Lower lobe of right lung (tissue), 2 donors: ENCODE results near the gene TRIM43. TPM values are rescaled to one million over a fixed set of nuclear protein-coding genes. Genes with fewer than 3 reads are reported as not detected.
"Not testable (repeated sequence)": the region's sequence is repeated elsewhere in the genome, so short reads cannot be mapped to it uniquely, and the experiment has no call there.

ENCODE experiments used
- ATAC-seq, 2 donors: fragments of 200-7000 bp; cut with Tn5 transposase; one replicate each; pipeline ENCODE4 v1.9.1; 2020 to 2022; ENCODE audit warnings: mild to moderate bottlenecking in 2 of 2, moderate library complexity in 2 of 2
- DNase-seq: peaks from one replicate; pipeline ENCODE4 v3.0.0-alpha.2; 2020
- H3K27ac ChIP-seq: fragments of 200-600 bp; one replicate; pipeline ENCODE4 v1.8.0; 2022
- H3K27me3 ChIP-seq: fragments of 200-600 bp; one replicate; pipeline ENCODE4 v1.8.0; 2022; ENCODE audit warnings: low read depth
- H3K36me3 ChIP-seq: fragments of 200-600 bp; one replicate; pipeline ENCODE4 v1.8.0; 2022; ENCODE audit warnings: mild to moderate bottlenecking
- H3K4me1 ChIP-seq: fragments of 200-600 bp; one replicate; pipeline ENCODE4 v1.8.0; 2022
- H3K4me3 ChIP-seq: fragments of 200-600 bp; one replicate; pipeline ENCODE4 v1.8.0; 2022; ENCODE audit warnings: mild to moderate bottlenecking
- H3K9me3 ChIP-seq: fragments of 200-600 bp; one replicate; pipeline ENCODE4 v1.8.0; 2022
- intact Hi-C: fragments of 100-400 bp; cut with DNase I; formaldehyde crosslinking; loops from one replicate; pipeline ENCODE4 v1.11.0; 2022
- total RNA-seq: library from RNA; stranded (reverse); fragmentation: NEBNext Ultra II Directional; extraction: Animal tissue kit (Norgen Biotek cat#: 25700); gene quantifications from one replicate; pipeline ENCODE4 v1.2.1, GENCODE V29; 2021
- TF ChIP-seq, protein P1 (sequence below): fragments of 200-600 bp; IDR thresholded peaks from one replicate; pipeline ENCODE4 v1.8.0; 2022; ENCODE audit warnings: antibody characterized with exemption, mild to moderate bottlenecking
- donor health status: DM: no; HTN: yes; CAD: no; lungs with severe emphysema.

The TRIM43 gene
- total RNA-seq, 1 donor from 2014 or later, result not detected

- DNase-seq, result no peak
- no peak for ATAC-seq
- Histone ChIP-seq H3K4me3 (no peak overlapping the region), H3K27me3 (peaks cover 3% of the 10 kb centered on the region), H3K36me3 (no peaks in the 10 kb centered on the region), H3K27ac (no peak overlapping the region), H3K9me3 (no peaks in the 10 kb centered on the region), H3K4me1 (no peaks in the 10 kb centered on the region)
- TF ChIP-seq, protein P1, sequence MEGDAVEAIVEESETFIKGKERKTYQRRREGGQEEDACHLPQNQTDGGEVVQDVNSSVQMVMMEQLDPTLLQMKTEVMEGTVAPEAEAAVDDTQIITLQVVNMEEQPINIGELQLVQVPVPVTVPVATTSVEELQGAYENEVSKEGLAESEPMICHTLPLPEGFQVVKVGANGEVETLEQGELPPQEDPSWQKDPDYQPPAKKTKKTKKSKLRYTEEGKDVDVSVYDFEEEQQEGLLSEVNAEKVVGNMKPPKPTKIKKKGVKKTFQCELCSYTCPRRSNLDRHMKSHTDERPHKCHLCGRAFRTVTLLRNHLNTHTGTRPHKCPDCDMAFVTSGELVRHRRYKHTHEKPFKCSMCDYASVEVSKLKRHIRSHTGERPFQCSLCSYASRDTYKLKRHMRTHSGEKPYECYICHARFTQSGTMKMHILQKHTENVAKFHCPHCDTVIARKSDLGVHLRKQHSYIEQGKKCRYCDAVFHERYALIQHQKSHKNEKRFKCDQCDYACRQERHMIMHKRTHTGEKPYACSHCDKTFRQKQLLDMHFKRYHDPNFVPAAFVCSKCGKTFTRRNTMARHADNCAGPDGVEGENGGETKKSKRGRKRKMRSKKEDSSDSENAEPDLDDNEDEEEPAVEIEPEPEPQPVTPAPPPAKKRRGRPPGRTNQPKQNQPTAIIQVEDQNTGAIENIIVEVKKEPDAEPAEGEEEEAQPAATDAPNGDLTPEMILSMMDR, result no peak
- intact Hi-C loops, result no loop called here
Measured at GRCh38 chr2:95575857-95576256, 15.9 kb upstream of the TRIM43 start.

DNA sequence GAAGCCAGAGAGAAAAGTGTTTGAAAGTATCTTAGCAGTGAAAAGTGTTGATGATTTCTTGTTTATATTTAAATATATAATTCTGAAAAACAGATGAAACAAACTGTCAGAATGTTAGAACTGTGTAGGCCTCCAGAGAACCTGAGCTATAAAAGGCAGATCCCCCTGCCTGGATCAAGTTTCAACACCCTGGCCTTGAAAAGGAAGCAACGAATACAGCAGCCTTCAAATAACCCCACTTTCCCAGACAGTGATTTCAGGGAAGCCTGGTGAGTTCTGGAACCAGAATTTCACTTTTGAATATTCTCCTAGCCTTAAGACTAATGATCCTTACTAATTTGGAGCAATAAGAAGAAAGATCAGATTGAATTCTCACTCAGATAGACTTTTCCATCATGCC lies 13.3 kb upstream of the TRIM43 start:
- no peaks in the 10 kb centered on the region for H3K36me3 ChIP-seq
- ATAC-seq (no peak), DNase-seq (no peak)
- no peaks in the 10 kb centered on the region for H3K9me3 ChIP-seq
- intact Hi-C loops, result no loop called here
- TF ChIP-seq, protein P1, result no peak
- H3K27me3 ChIP-seq, result peaks cover 3% of the 10 kb centered on the region
- H3K4me1 ChIP-seq, result no peaks in the 10 kb centered on the region
- H3K27ac ChIP-seq, result no peak overlapping the region
- H3K4me3 ChIP-seq, result no peak overlapping the region

- H3K27ac ChIP-seq, H3K4me3 ChIP-seq, H3K4me1 ChIP-seq, DNase-seq, ATAC-seq, H3K36me3 ChIP-seq, intact Hi-C loops, H3K27me3 ChIP-seq, H3K9me3 ChIP-seq: not testable (repeated sequence)
Measured at GRCh38 chr2:95583545-95583944, 8.3 kb upstream of the TRIM43 start.

GRCh38 chr2:95584321-95584720 lies 7.5 kb upstream of the TRIM43 start:
- H3K27ac ChIP-seq, H3K4me3 ChIP-seq, DNase-seq, H3K9me3 ChIP-seq, H3K36me3 ChIP-seq, H3K4me1 ChIP-seq, H3K27me3 ChIP-seq, ATAC-seq, intact Hi-C loops: not testable (repeated sequence)

DNA sequence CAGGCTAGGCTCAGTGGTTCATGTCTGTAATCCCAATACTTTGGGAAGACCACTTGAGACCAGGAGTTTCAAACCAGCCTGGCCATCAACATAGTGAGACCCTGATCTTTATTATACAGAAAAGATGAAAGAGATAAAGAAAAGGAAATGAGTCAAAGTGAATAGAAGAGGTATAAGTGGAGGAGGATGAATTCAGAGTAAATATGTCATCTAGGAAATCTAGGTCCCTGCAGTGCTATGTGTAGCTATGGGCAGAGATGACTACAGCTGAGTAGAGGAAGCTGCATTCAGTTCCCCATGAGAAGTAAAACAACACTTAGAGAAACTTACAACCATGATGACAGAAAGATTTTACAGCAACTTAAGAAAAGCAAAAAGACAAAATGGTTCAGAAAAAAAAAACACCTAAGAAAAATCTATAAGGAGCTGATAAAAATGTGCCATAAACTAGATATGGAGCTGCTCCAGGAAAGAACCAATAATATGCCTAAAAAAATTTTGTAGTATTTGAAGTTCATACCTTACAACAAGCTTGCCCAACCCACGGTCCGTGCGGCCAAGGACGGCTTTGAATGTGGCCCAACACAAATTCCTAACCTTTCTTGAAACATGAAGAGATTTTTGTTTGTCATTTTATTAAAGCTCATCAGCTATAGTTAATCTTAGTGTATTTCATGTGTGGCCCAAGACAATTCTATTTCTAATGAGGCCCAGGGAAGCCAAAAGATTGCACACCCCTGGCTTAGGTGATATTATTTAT lies 1.8 kb upstream of the TRIM43 start:
- H3K36me3 ChIP-seq, H3K4me3 ChIP-seq, H3K4me1 ChIP-seq, H3K9me3 ChIP-seq, H3K27ac ChIP-seq, H3K27me3 ChIP-seq, ATAC-seq, intact Hi-C loops: not testable (repeated sequence)
- peak; percentile 36 for DNase-seq

GRCh38 chr2:95592973-95593372 lies 1.2 kb downstream of the TRIM43 start:
- DNase-seq, H3K4me3 ChIP-seq, H3K36me3 ChIP-seq, H3K27ac ChIP-seq, ATAC-seq, H3K9me3 ChIP-seq, H3K27me3 ChIP-seq, intact Hi-C loops, H3K4me1 ChIP-seq: not testable (repeated sequence)

DNA sequence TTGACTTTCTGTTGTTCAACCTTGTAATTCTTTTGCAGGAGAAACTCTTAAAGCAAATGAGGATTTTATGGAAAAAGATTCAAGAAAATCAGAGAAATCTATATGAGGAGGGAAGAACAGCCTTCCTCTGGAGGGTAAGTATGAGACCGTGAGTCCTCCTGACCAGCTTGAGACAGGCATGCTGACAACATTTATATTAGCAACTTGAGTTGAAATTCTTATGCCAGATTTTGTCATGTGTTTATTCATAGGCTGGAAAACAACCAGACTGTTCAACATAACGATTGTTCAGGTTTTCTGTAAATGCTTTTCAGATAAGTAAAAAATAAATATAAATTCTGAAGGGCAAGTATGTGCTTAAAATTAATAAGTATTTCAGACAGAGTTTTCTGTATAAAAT lies 3.2 kb downstream of the TRIM43 start:
- H3K4me1 ChIP-seq, DNase-seq, H3K36me3 ChIP-seq, H3K4me3 ChIP-seq, ATAC-seq, H3K27ac ChIP-seq, intact Hi-C loops, H3K27me3 ChIP-seq, H3K9me3 ChIP-seq: not testable (repeated sequence)

- H3K9me3 ChIP-seq, H3K27ac ChIP-seq, H3K36me3 ChIP-seq, H3K27me3 ChIP-seq, H3K4me1 ChIP-seq, intact Hi-C loops, ATAC-seq, DNase-seq, H3K4me3 ChIP-seq: not testable (repeated sequence)
Measured at GRCh38 chr2:95601301-95601700, 9.5 kb downstream of the TRIM43 start.

GRCh38 chr2:95602146-95602545 lies 10.3 kb downstream of the TRIM43 start:
- ATAC-seq, intact Hi-C loops: not testable (repeated sequence)

GRCh38 chr2:95608356-95608755 lies 16.6 kb downstream of the TRIM43 start:
- H3K4me1 ChIP-seq, ATAC-seq, H3K36me3 ChIP-seq, H3K9me3 ChIP-seq, intact Hi-C loops, DNase-seq, H3K4me3 ChIP-seq, H3K27ac ChIP-seq, H3K27me3 ChIP-seq: not testable (repeated sequence)

More at GRCh38 chr2:95602146-95602545, 10.3 kb downstream of the TRIM43 start:
- H3K9me3 ChIP-seq, H3K27ac ChIP-seq, H3K36me3 ChIP-seq, H3K4me3 ChIP-seq, H3K4me1 ChIP-seq, H3K27me3 ChIP-seq, DNase-seq: not testable (repeated sequence)

DNA sequence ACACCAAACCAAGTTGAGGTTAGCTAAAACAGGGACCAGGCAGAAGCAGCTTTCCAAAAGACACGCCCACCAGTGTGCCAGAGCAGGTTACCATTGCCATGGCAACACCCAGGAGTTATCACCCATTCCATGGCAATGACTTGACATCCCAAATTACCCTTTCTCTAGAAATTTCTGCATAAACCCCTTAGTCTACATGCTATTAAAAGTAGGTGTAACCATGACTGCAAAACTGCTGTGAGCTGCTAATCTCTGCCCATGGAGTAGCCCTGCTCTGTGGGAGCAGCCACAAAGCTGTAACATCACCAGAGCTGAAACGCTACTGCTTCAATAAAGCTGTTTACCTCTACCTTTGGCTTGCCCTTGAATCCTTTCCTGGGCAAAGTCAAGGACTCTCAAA lies 18.0 kb downstream of the TRIM43 start:
- H3K27me3 ChIP-seq, ATAC-seq, H3K4me1 ChIP-seq, H3K9me3 ChIP-seq, H3K4me3 ChIP-seq, intact Hi-C loops, DNase-seq, H3K27ac ChIP-seq, H3K36me3 ChIP-seq: not testable (repeated sequence)

DNA sequence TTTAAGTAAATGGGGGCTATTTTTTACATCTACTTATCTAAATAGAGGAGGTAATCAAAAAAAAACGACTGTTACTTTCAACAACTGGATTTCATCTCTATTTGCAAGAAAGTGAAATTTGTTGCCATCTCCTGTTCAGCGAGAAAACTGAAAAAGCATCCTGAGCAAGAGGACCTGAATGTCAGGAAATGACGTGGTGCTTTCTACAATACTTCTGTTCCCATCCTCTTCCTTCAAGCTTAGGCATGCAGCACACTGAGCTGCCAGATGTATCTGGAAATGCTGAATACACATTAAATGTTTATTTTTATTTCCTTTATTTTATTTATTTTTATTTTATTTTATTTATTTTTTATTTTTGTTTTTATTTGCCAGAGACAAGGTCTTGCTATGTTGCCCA lies 21.2 kb downstream of the TRIM43 start:
- H3K9me3 ChIP-seq, ATAC-seq, H3K27me3 ChIP-seq, H3K36me3 ChIP-seq, H3K4me3 ChIP-seq, H3K4me1 ChIP-seq, DNase-seq, H3K27ac ChIP-seq, intact Hi-C loops: not testable (repeated sequence)
